Heart right ventricle (tissue), 16 donors: ENCODE results near the gene GAD1. TPM values are rescaled to one million over a fixed set of nuclear protein-coding genes. Genes with fewer than 3 reads are reported as not detected.

ENCODE experiments used
- ATAC-seq, 8 donors: fragments of 200-7000 bp; cut with Tn5 transposase; one replicate each; pipeline ENCODE4 v1.9.1; 2020; ENCODE audit warnings: mild to moderate bottlenecking in 8 of 8, moderate library complexity in 8 of 8, moderate number of reproducible peaks in 1 of 8
- DNase-seq, 2 donors: peaks; one replicate each; pipeline ENCODE4 v3.0.0-alpha.2; 2020
- H3K27ac ChIP-seq, 10 donors: fragments of 200-600 bp; sonication (generic) in 2 of 10; one replicate each; pipeline versions ENCODE4 v1.5.0 to v1.8.0; 2020 to 2022; ENCODE audit warnings: mild to moderate bottlenecking in 3 of 10
- H3K27me3 ChIP-seq, 7 donors: fragments of 200-600 bp; one replicate each; pipeline ENCODE4 v1.8.0; 2021 to 2022; ENCODE audit warnings: mild to moderate bottlenecking in 2 of 7
- H3K36me3 ChIP-seq, 9 donors: fragments of 200-600 bp; sonication (generic) in 1 of 9; one replicate each; pipeline versions ENCODE4 v1.5.0 to v1.8.0; 2020 to 2022; ENCODE audit warnings: mild to moderate bottlenecking in 2 of 9
- H3K4me1 ChIP-seq, 9 donors: fragments of 200-600 bp; sonication (generic) in 1 of 9; one replicate each; pipeline versions ENCODE4 v1.5.0 to v1.8.0; 2020 to 2022; ENCODE audit warnings: mild to moderate bottlenecking in 4 of 9
- H3K4me3 ChIP-seq, 10 donors: fragments of 200-600 bp; sonication (generic) in 2 of 10; one replicate each; pipeline versions ENCODE4 v1.5.0 to v1.8.0; 2020 to 2022; ENCODE audit warnings: mild to moderate bottlenecking in 7 of 10, moderate library complexity in 2 of 10
- H3K9me3 ChIP-seq, 11 donors: fragments of 200-600 bp in 10 of 11; sonication (generic) in 2 of 11; one replicate each; pipeline versions ENCODE4 v1.5.0 to v1.8.0; 2013 to 2022; ENCODE audit warnings: mild to moderate bottlenecking in 2 of 11, control low read depth in 1 of 11, moderate library complexity in 1 of 11
- WGBS, 2 donors: extraction: QIAGEN DNeasy Blood & Tissue Kit; methylation state at CpG; one replicate each; pipeline ENCODE4 v1.1.7; 2013; ENCODE audit warnings: inconsistent platforms in 1 of 2; 5-methylcytosine and 5-hydroxymethylcytosine counted together
- intact Hi-C, 10 donors: fragments of 100-400 bp; cut with DNase I; formaldehyde crosslinking; loops; one replicate each; pipeline versions ENCODE4 v1.11.1 to v1.14.2; 2022
- polyA plus RNA-seq, 2 donors: library from polyadenylated mRNA; stranded (reverse); fragments of 200-250 nt; gene quantifications; one replicate each; pipeline ENCODE4 v1.2.3, GENCODE V29; 2013
- total RNA-seq, 10 donors: library from RNA; stranded (reverse); fragmentation: NEBNext Ultra II Directional in 3 of 10; extraction: Animal tissue kit (Norgen Biotek cat#: 25700) in 3 of 10; gene quantifications; one replicate each; pipeline versions ENCODE4 v1.2.1 to v1.2.4, GENCODE V29; 2021 to 2023
- TF ChIP-seq, protein P1 (sequence below), 9 donors: fragments of 200-600 bp; sonication (generic) in 2 of 9; IDR thresholded peaks; one replicate each; pipeline versions ENCODE4 v1.5.0 to v1.8.0; 2021 to 2022; ENCODE audit warnings: antibody characterized with exemption in 9 of 9, mild to moderate bottlenecking in 5 of 9, moderate library complexity in 1 of 9
- donor health status: Arrhythmogenic right ventricular cardiomyopathy.
- donor health status: ischemic (EF 13 %, LVEDD 7.1; RV severe dilation, severe dysfunction).
- donor health status: healthy with polysubstance abuse.
- donor health status: DM: no; HTN: yes; CAD: no.
- donor health status: DM: no; HTN: no; CAD: no.
- donor health status: ischemic (EF 25% LVEDD 6.9; RV normal size, moderate dysfunction).
- donor health status: ischemic (EF 25% LVEDD 5.7; RV mildly dilated, moderate dysfunction).
- donor health status: healthy.
- donor health status: DM: yes; HTN: yes; CAD: no.
- donor health status: Ischemic cardiomyopathy.
- donor health status: ischemic (EF 35%, LVEDD 5.7; RV mildly dilated, moderate dysfunction).
- donor health status: nonischemic (EF 11% LVEDD 7.7; RV severe dilation, severe dysfunction).
- donor health status: DM: yes; HTN: yes; CAD: no.
- donor health status: PGD.
- donor health status: ischemic (EF 29% LVEDD 5.4; RV normal size, mild dysfunction).
- donor health status: nonischemic (EF 23%, LVEDD 6.1; RV moderate dilation, normal function).

GAD1 gene
- total and polyA plus RNA-seq, 12 donors: 0.03 to 0.15 (median 0.13) TPM; not detected in 9

DNA sequence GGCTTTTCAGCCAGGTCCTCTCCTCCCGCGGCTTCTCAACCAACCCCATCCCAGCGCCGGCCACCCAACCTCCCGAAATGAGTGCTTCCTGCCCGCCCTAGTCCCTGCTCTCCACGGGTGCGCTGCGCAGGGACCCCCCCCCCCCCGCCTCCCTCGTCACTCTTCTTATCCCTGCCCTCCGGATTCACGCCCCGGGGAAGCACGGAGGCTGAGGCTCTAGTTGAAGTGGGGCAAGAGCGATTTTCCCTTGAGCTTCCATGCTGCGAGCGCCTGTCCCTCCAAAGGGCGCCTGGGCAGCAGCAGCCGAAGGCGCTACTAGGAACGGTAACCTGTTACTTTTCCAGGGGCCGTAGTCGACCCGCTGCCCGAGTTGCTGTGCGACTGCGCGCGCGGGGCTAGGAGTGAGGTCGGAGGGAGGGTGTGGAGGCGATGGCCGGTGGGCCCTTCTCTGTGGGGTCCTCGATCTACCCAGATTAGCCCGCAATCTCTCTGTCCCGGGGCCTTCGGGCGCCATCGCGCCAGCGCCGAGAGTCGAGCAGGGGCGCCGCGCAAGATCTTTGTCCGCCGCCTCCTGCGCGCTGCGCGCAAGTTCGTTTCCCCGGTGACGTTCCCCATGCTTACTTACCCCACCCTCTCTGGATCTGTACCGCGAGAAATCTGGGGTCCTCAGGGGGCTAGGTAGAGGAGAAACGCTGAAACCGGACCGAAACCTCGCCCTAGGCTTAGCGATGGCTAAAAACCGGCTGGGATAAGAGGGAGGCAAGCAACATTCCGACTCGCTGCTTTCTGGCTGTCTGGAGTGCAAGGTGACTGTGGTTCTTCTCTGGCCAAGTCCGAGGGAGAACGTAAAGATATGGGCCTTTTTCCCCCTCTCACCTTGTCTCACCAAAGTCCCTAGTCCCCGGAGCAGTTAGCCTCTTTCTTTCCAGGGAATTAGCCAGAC, 677 bp downstream of the GAD1 start:
- ATAC-seq: no peak
- no peaks in the 10 kb centered on the region for H3K9me3 ChIP-seq
- WGBS, 2 donors: 0 to 1% methylated on average over 61 to 66 of the region's 69 CpGs

GRCh38 chr2:170818036-170818751, 1.5 kb downstream of the GAD1 start:
- Histone ChIP-seq H3K4me1 (peaks cover 43 to 93% (median 77%) of the 10 kb centered on the region in 9 donors), H3K9me3 (no peaks in the 10 kb centered on the region), H3K27ac (no peak overlapping the region), H3K27me3 (peaks cover 56 to 100% (median 100%) of the 10 kb centered on the region in 7 donors), H3K4me3 (peak overlapping the region in 8 of 10 donors; percentile 24 to 56 (median 46)), H3K36me3 (no peaks in the 10 kb centered on the region)
- TF ChIP-seq, protein P1, sequence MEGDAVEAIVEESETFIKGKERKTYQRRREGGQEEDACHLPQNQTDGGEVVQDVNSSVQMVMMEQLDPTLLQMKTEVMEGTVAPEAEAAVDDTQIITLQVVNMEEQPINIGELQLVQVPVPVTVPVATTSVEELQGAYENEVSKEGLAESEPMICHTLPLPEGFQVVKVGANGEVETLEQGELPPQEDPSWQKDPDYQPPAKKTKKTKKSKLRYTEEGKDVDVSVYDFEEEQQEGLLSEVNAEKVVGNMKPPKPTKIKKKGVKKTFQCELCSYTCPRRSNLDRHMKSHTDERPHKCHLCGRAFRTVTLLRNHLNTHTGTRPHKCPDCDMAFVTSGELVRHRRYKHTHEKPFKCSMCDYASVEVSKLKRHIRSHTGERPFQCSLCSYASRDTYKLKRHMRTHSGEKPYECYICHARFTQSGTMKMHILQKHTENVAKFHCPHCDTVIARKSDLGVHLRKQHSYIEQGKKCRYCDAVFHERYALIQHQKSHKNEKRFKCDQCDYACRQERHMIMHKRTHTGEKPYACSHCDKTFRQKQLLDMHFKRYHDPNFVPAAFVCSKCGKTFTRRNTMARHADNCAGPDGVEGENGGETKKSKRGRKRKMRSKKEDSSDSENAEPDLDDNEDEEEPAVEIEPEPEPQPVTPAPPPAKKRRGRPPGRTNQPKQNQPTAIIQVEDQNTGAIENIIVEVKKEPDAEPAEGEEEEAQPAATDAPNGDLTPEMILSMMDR (IDR thresholded peaks at IDR 0.05): no peak
- no peak for ATAC-seq
- 1 to 2% methylated on average over 60 of the region's 60 CpGs for WGBS, 2 donors
- no peak for DNase-seq
- intact Hi-C loops: loop anchor here in 9 of 10 donors (5.0 to 10.0 kb wide), 6 partner anchors 103 to 873 kb away; partner anchors contain the start of gene SP5 (in 1 of the 9)

More for the DNA sequence above, 677 bp downstream of the GAD1 start:
- H3K36me3 ChIP-seq: no peaks in the 10 kb centered on the region
- H3K27ac ChIP-seq: peak overlapping the region in 1 of 10 donors; percentile 3
- peaks cover 54 to 100% (median 96%) of the 10 kb centered on the region in 7 donors for H3K27me3 ChIP-seq
- TF ChIP-seq, protein P1 (IDR thresholded peaks at IDR 0.05): no peak
- DNase-seq: no peak
- H3K4me1 ChIP-seq: peaks cover 37 to 88% (median 69%) of the 10 kb centered on the region in 9 donors
- intact Hi-C loops: loop anchor here in 9 of 10 donors (5.0 to 10.0 kb wide), 6 partner anchors 103 to 873 kb away; partner anchors contain the start of gene SP5 (in 1 of the 9)
- H3K4me3 ChIP-seq: peak overlapping the region; percentile 18 to 56 (median 44)

GRCh38 chr2:170818752-170819470, 2.2 kb downstream of the GAD1 start:
- Histone ChIP-seq H3K27ac (no peak overlapping the region), H3K36me3 (no peaks in the 10 kb centered on the region), H3K4me3 (peak overlapping the region in 1 of 10 donors; percentile 46), H3K9me3 (no peaks in the 10 kb centered on the region), H3K27me3 (peaks cover 53 to 100% (median 100%) of the 10 kb centered on the region in 7 donors), H3K4me1 (peaks cover 43 to 91% (median 80%) of the 10 kb centered on the region in 9 donors)
- DNase-seq (no peak), ATAC-seq (no peak)
- TF ChIP-seq, protein P1 (IDR thresholded peaks at IDR 0.05): no peak
- 4 to 8% methylated on average over 30 of the region's 30 CpGs for WGBS, 2 donors
- intact Hi-C loops: loop anchor here in 9 of 10 donors (5.0 to 10.0 kb wide), 6 partner anchors 104 to 874 kb away; partner anchors contain the start of gene SP5 (in 1 of the 9)
